Measurements from ENCODE around the gene OR52I2.

Gene OR52I2

DNA sequence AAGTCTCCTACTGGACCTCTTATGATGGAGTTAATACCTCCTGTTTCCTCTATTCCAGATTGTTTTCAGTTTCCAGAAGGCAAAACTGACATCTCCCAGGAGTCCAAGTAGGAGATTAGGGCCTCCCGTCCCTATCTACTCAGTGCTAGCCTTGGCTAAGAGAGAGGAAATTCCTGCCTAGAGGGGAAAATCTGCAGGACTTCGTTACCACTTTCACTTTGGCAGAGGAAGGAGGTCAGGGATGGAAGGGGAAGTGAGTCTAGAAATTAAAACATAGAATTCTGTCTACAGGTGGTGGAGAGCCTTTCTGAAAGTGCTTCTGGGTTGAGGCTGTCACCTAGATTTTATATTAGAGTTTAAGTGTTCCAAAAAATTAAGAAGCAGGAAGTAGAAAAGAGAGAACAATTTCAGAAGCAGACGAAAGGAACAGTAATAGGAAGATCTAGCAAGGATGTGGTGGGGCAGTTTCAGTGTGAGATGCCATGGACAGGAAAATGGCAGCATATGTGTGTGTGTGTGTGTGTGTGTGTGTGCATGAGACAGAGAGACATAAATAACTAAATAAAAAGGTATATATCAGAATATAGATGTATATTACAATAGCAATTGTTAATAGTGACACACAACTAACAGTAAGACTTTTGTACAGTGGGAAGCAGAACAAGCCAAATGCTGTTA is 28.9 kb downstream of the OR52I2 start:
- no peak for DNase-seq

DNA sequence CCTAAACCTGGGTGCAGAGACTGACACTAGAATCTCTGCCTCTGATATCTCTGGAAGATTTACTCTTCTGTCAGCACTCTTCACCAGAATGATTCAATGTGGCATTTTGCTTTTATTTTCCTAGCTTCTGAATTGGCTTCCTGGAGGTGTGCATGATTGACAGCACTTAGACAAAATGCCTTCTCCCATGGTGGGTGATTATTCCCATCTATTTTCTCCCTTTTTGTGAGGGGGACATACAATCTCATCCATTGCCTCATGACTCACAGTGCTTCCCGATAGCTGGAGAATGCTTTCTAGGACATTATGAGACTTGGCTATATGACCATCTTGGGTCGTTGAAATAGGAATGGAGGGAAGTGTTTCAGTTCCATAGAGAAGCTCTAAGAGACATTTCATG is 30.4 kb downstream of the OR52I2 start:
- DNase-seq, result no peak

DNA sequence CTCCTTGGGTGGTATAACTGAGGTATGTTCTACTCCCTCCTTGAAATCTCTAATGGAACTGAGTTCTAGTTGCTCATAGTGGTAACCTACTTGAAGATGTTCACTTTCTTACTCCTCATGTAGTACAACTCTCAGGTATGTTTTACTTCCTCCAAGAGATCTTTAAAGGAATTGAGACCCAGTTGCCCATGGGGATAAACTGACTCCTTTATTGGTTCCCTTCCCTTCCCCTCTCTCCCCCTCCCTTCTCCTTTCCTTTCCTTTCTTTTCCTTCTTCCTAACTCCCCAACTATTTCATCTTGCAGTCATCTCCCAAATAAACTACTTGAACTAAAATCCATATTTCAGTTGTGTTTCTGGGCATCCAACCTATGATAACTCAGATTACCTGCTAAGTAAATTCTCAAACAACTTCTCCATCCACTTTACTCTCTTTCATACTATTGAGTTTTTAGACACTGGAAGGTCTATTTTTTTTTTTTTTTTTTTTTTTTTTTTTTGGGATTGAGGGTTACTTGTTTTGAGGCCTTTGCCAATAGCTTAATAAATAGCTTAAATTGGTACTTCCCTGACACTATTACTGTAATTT is 34.4 kb downstream of the OR52I2 start:
- no peak for DNase-seq

GRCh38 chr11:4619514-4619913 is 38.0 kb downstream of the OR52I2 start:
- DNase-seq, result no peak

GRCh38 chr11:4626207-4627099 is 44.9 kb downstream of the OR52I2 start:
- peak; percentile 61 for DNase-seq

GRCh38 chr11:4636136-4636535 is 54.6 kb downstream of the OR52I2 start:
- no peak for DNase-seq

GRCh38 chr11:4636962-4637661 is 55.6 kb downstream of the OR52I2 start, which contains the start of gene OR51D1:
Gene OR51D1 (plus strand): TSS chr11:4637477. CDS start chr11:4639791, 2,314 bp downstream.
- DNase-seq, result peak; percentile 35

DNA sequence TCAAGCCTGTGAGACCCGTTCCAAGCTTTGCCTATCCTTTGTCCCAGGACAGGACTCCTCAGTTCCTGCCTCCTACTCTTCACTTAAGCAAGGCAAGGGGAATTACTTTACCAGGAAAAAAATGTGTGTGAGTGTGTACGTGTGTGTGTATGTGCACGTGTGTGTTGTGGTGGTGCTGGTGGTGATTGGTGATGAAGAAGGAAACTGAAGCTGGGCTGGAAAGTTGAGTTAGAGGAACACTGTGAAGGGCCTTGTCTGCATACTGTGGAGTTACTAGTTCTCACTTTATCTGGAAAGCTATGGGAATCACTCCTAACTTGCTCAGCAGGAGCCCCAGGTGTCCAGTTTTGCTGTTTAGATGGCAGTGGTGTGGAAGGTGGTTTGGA is 56.1 kb downstream of the OR52I2 start:
- DNase-seq, result no peak

- DNase-seq, result no peak
These were observed 58.4 kb downstream of the OR52I2 start for GRCh38 chr11:4639931-4640330.

DNA sequence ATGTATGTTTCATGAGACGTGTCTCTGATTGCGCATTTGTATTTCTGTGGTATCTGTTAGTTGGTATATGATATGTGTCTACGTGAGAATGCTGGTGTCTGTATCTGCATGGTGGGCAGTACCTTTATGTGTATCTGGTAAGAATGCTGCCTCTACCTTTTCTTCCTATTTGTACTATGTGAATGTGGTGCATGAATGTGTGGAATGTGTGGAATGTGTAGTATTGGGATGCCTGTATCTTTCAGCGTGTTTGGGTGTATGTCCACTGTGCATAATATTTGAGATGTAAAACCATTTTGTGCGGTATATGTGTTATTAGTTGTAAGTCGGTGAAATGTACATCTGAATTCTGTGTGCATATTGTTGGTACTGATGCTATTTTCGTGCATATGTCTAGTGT is 60.0 kb downstream of the OR52I2 start:
- DNase-seq, result no peak

GRCh38 chr11:4642043-4642442 is 60.5 kb downstream of the OR52I2 start:
- no peak for DNase-seq
